Testis (tissue), 3 donors: Measurements from ENCODE around the gene OR1E2. TPM values are rescaled to one million over a fixed set of nuclear protein-coding genes. Genes with fewer than 3 reads are reported as not detected.
"Not testable (repeated sequence)": the region's sequence is repeated elsewhere in the genome, so short reads cannot be mapped to it uniquely, and the experiment has no call there.

ENCODE experiments used
- DNase-seq: peaks from one replicate; pipeline ENCODE4 v3.0.0-alpha.2; 2019
- H3K27ac ChIP-seq, 2 donors: fragments of 200-600 bp; sonication (generic); one replicate each; pipeline ENCODE4 v1.5.1; 2019
- H3K27me3 ChIP-seq: fragments of 200-600 bp; sonication (generic); one replicate; pipeline ENCODE4 v1.5.1; 2019
- H3K36me3 ChIP-seq: fragments of 200-600 bp; sonication (generic); one replicate; pipeline ENCODE4 v1.5.1; 2017; ENCODE audit warnings: low read depth; ENCODE audit errors: missing control alignments
- H3K4me1 ChIP-seq: fragments of 200-600 bp; sonication (generic); one replicate; pipeline ENCODE4 v1.5.1; 2019
- H3K4me3 ChIP-seq, 2 donors: fragments of 200-600 bp; sonication (generic); one replicate each; pipeline ENCODE4 v1.5.1; 2017 to 2019
- H3K9me3 ChIP-seq: fragments of 200-600 bp; sonication (generic); one replicate; pipeline ENCODE4 v1.5.1; 2017
- CTCF ChIP-seq, 3 experiments: fragments of 450-650 bp in 2 of 3; fragments of 200-600 bp in 1 of 3; sonication (generic) in 1 of 3; IDR thresholded peaks; one replicate each; pipeline ENCODE4 v1.5.1; 2016 to 2019; ENCODE audit warnings: antibody characterized with exemption in 3 of 3, mild to moderate bottlenecking in 2 of 3, moderate library complexity in 1 of 3
- POLR2A ChIP-seq: fragments of 450-650 bp; IDR thresholded peaks from one replicate; pipeline ENCODE4 v1.6.1; 2017; ENCODE audit warnings: antibody characterized with exemption, mild to moderate bottlenecking, moderate library complexity
- WGBS, 2 donors: methylation state at CpG; one replicate each; pipeline ENCODE4 v1.1.5; 2018; 5-methylcytosine and 5-hydroxymethylcytosine counted together
- intact Hi-C: fragments of 100-400 bp; cut with DNase I; formaldehyde crosslinking; loops from one replicate; pipeline ENCODE4 v1.15.1; 2023; ENCODE audit warnings: low total_unique reads
- polyA plus RNA-seq: library from polyadenylated mRNA; stranded (reverse); fragments of 350-450 nt; fragmentation: Illumina TruSeq; extraction: RNeasy Lipid Tissue Mini Kit (QIAGEN cat#74804); gene quantifications from one replicate; pipeline ENCODE4 v1.2.3, GENCODE V29; 2014; ENCODE audit warnings: low read depth, low replicate concordance; ENCODE audit not compliant: insufficient read depth
- total RNA-seq, 2 donors: library from RNA; depleted of rRNA; stranded (reverse); fragments of >200 nt; gene quantifications; one replicate each; pipeline ENCODE4 v1.2.3, GENCODE V29; 2016

Gene OR1E2
- total and polyA plus RNA-seq, 3 donors from 2014 or later, result 0.79 to 0.93 TPM; not detected in 1

DNA sequence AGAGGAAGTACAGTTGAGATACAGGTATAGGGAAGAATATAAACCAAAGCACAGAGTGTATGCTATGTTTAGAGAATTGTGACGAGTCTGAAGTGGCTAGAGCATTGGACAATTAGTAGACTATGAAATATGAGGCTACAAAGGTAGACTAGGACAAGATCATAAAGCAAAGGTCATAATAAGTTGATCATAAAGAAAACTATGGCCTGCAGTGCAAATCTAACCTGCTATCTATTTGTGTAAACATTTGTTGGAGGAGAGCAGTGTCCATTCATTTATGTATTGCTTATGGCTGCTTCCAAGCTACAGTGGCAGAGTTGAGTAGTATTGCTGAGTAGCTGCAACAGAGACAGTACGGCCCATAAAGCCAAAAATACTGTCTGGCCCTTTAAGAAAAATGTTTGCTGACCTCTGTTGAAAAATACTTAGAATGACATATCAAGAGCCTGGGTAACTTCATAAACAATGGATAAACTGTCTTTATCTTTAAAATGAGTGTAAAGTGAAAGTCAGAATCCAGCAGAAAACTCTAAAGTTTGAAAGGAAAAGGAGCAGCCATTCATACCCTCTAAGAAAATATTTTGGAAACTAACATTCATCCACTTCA, 14.5 kb upstream of the OR1E2 start:
- 68 to 74% methylated on average over 2 of the region's 2 CpGs for WGBS, 2 donors
- TF ChIP-seq POLR2A, result no peak
- TF ChIP-seq CTCF (IDR thresholded peaks at IDR 0.05), result no peak
- Histone ChIP-seq H3K4me3 (no peak overlapping the region), H3K36me3 (no peaks in the 10 kb centered on the region), H3K4me1 (no peaks in the 10 kb centered on the region), H3K27me3 (no peaks in the 10 kb centered on the region), H3K27ac (no peak overlapping the region), H3K9me3 (no peaks in the 10 kb centered on the region)
- intact Hi-C loops, result no loop called here
- no peak for DNase-seq

- intact Hi-C loops, result no loop called here
- H3K4me1 ChIP-seq, result no peaks in the 10 kb centered on the region
- no peak for DNase-seq
- H3K4me3 ChIP-seq, result no peak overlapping the region
- TF ChIP-seq CTCF (IDR thresholded peaks at IDR 0.05), result no peak
- no peak for TF ChIP-seq POLR2A
- no peaks in the 10 kb centered on the region for H3K9me3 ChIP-seq
- no peak overlapping the region for H3K27ac ChIP-seq
- WGBS, 2 donors, result 70 to 80% methylated on average over 2 of the region's 2 CpGs
- no peaks in the 10 kb centered on the region for H3K27me3 ChIP-seq
- no peaks in the 10 kb centered on the region for H3K36me3 ChIP-seq
Observed at GRCh38 chr17:3447625-3448024, 14.0 kb upstream of the OR1E2 start.

DNA sequence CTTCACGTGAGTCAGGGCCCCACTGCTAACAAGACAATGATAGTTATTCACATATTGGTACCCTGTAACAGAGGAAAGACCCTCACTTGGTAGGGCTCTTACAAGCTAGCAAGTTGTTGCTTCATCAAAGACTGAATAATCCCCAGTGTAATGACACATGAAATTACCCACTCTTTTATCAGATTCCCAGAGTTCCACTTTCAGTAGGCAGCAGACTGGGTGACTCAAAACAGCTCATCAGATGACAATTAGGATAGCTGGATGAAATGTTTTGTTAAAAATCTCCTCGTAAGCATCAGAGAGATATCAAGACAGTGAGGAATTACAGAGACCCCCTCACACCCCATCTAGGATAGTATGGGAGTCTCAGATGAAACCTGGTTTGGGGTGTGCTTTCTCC, 6.8 kb upstream of the OR1E2 start:
- TF ChIP-seq POLR2A (no peak), CTCF (IDR thresholded peaks at IDR 0.05) (no peak)
- H3K9me3 ChIP-seq, result no peaks in the 10 kb centered on the region
- intact Hi-C loops, result no loop called here
- DNase-seq, result no peak
- H3K27me3 ChIP-seq, result no peaks in the 10 kb centered on the region
- WGBS, 2 donors, result 80 to 83% methylated on average over 2 of the region's 2 CpGs
- H3K4me1 ChIP-seq, result no peaks in the 10 kb centered on the region
- no peaks in the 10 kb centered on the region for H3K36me3 ChIP-seq
- H3K27ac ChIP-seq, result no peak overlapping the region
- no peak overlapping the region for H3K4me3 ChIP-seq

DNA sequence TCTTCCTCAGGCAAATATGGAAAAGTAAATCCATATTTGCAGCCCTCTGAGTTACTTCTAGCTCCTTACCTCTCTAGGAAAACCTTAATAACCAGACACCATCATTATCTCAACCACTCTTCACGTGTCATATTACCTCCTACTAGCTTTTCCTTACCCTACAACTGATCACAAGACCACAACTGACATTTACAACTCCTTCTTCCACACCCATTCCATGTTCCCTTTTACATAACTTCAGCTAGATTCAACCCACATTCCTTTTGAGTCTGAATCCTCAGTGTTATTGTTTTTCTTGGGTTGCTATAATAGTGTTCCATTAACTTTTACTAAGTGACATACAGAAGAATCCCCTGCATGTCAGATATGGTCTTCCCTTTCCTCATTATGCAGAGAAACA, 4.7 kb upstream of the OR1E2 start:
- Histone ChIP-seq H3K9me3 (no peaks in the 10 kb centered on the region), H3K36me3 (no peaks in the 10 kb centered on the region), H3K4me3 (no peak overlapping the region), H3K27ac (no peak overlapping the region), H3K27me3 (no peaks in the 10 kb centered on the region), H3K4me1 (no peaks in the 10 kb centered on the region)
- intact Hi-C loops, result no loop called here
- TF ChIP-seq CTCF (IDR thresholded peaks at IDR 0.05), result no peak
- no peak for TF ChIP-seq POLR2A
- 72 to 77% methylated on average over 1 of the region's 1 CpG for WGBS, 2 donors
- DNase-seq, result no peak

GRCh38 chr17:3433215-3433614, 426 bp downstream of the OR1E2 start:
- H3K4me1 ChIP-seq, H3K27me3 ChIP-seq, H3K27ac ChIP-seq, H3K9me3 ChIP-seq, intact Hi-C loops, H3K4me3 ChIP-seq, H3K36me3 ChIP-seq: not testable (repeated sequence)
- WGBS, 2 donors, result 23 to 24% methylated on average over 7 of the region's 7 CpGs
- DNase-seq, result peak; percentile 34
